LHCN-M2 (cell line): ENCODE measurements around the gene PRKD3. TPM values are rescaled to one million over a fixed set of nuclear protein-coding genes. Genes with fewer than 3 reads are reported as not detected.
A peak's percentile ranks its signal among the peaks of the same experiment; 100 is the strongest.

ENCODE experiments used
- DNase-seq: peaks from one replicate; pipeline ENCODE4 v3.0.0-alpha.2; 2012; ENCODE audit warnings: low read depth
- total RNA-seq: library from RNA; depleted of rRNA; stranded (reverse); fragments of >200 nt; gene quantifications from 2 replicates; pipeline ENCODE4 v1.2.3, GENCODE V29; 2014

PRKD3 gene
- total RNA-seq, 1 experiment from 2014 or later = 45.9 TPM

DNA sequence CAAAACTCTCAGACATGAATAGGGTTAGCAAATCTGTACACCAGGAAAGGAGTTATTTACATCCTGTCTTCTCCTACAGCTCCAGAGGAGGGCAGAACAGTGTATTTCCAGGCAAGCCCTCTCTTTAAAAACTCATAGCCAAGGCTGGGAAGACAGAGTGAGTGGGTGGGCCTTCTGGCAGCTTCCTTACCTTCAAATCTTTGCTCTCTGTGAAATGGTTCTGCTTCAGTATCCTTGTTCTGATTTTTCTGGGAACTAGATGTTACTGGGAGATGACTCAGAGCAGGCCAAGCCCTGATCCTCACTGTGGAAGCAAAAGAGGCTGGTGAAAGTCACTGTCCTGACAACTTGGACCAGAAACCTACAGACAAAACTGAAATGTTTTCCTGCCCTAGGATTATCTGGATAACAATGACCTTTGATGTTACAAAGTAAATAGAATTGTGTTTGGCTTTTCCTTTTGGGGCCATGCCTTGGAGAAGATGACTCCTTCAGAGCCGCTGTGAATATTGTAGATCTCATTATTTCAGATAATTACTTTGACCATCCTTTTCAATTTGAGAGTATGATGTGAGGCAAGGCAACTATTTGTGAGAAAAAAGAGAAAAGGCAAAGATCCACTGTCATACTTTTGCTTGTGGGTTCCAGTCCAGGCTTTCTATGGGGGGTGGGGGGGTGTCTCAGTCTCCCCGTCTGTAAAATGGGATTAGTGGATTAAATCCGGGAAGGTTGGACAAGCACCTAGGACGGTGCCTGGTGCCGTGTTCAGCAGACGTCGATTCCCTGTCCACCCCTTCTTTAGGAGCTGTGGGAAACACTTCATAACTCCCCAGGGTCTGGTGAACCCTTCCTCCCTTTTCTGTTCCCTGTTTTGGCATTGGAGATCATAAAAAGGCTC is 19.2 kb upstream of the PRKD3 start:
- peak; percentile 35 for DNase-seq

DNA sequence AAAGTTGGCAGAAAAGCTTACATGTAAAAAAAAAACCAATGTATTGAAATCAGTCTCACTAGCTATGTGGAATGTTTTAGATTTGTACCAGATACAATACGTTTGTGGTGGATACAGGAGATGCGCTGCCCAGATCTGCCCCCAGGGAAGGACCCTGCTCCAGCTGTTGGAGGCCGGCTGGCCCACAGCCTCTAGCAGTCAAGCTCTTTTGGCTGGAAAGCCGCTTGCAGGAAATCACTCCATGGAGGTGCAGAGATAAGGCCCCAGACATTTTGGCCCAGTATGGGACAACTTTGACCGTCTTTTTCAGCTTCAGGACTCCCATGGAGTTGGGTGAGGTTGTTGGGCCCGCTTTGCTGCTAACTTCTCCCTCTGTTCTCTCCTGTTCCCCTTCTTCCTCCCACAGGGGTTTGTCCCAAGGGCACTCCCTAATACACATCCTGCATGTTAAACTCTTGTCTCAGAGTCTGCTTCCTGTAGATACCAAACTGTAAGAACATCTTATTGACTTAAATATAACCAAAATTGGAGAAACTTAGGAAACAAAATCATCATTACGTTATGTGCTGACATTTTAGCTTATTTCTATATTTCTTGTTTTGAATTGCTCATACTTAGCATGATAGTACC is 18.1 kb upstream of the PRKD3 start:
- DNase-seq = no peak

DNA sequence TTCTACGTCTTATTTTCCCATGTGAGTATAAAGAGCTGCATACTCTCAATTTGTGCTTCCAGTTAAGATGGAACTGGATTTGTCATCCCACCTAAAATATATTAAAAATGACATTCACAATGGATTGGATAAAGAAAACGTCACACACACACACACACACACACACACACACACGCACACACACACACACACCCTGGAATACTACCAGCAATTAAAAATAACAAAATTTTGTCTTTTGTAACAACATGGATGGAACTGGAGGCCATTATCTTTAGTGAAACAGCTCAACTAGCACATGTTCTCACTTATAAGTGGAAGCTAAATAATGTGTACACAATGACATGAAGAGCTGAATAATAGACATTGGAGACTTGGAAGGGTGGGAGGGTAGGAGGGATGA is 16.0 kb upstream of the PRKD3 start:
- DNase-seq = no peak

DNA sequence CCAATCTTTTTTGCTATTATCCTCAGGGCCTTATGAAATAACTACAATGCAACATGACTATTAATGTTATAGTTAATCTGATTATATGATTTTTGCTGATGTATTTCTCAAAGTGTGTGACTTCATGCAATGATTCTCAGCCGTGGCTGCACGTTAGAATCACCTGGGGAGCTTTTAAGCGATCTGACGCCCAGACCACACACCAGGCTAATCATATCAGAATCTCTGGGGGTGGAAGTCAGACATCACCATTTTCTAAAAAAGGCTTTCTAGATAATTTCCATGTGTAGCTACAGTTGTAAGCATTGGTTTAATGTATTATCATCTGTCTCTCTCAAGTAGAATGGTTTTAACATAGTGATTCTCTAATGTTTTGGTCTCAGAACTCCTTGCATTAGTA is 14.3 kb upstream of the PRKD3 start:
- no peak for DNase-seq

DNA sequence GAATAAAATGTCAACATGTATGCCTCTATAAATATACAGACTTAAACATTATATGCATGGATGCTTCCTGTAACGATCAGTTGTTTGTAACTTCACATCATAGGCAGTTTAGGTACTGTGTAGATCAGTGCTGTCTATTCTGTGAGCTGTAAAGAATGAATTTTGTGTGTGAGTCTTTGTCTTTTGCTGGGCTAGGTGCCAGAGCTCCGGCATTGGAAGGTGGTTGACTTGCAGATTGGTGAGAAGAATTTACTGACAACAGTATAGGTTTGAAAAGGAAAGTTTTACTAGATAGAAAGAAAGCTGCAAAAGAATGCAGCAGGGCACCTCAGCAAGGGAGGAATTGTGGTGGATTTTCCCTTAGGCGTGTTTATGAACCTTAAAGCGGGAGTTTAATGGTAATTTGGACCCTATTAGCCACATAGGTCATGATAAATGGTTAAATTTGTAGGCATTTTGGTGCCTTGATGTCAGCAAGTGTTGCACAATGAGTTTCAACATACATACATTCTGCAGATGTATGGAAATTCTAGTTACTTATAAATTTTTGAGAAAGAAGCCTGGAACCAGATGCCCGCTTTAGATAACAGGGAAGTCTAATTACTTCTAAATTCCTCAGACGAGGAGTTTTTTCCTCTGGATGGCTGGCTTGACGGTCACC is 13.1 kb upstream of the PRKD3 start:
- no peak for DNase-seq

DNA sequence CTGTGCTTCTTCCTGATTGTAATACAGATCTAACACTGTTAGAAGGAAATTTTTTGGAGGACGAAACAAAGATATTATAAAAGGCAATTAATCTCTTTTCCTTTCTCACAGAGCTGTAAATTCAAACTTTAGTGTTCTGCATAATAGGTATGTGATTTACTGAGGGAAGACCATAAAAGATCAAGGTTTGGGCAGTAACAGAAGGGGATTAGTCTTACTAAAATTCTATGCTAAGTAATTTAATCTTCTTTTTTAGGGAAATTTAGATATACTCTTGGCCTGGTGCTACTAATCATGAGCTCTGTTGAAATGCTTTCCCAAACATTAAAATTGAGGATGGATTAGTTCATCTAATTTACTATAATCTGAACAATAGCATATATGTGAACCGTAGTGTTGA is 11.0 kb upstream of the PRKD3 start:
- DNase-seq = no peak

DNA sequence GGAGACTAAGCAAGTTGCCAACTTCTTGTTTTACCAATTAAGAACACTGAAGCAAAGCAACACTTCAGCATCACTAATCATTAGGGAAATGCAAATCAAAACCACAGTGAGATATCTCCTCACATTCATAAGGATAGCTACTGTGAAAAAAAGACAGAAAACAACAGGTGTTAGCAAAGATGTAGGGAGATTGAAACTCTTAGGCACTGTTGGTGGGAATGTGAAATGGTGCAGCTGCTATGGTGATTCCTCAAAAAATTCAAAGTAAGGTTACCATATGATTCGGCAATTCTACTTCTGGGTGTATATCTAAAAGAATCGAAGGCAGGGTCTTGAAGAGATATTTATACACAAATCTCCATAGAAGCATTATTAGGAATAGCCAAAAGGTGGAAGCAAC is 8.6 kb upstream of the PRKD3 start:
- peak; percentile 62 for DNase-seq

DNA sequence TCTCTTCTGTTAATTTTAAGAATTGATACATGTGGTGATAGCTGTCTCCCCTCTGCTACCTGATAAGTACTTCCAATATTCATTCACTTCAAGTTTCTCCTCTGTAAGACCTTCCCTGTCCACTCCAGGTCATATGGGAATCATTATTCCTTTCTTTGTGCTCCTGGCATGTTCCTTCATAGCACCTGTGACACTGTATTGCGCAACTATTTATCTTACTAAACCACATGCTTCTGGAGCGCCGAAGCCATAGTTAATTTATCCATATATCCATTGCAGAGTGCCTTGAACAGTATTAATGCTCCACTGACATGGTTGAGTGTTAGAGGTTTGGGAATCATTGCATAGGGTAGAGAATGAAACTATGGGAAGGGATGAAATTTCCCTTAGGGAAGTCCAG is 7.9 kb upstream of the PRKD3 start:
- no peak for DNase-seq

DNA sequence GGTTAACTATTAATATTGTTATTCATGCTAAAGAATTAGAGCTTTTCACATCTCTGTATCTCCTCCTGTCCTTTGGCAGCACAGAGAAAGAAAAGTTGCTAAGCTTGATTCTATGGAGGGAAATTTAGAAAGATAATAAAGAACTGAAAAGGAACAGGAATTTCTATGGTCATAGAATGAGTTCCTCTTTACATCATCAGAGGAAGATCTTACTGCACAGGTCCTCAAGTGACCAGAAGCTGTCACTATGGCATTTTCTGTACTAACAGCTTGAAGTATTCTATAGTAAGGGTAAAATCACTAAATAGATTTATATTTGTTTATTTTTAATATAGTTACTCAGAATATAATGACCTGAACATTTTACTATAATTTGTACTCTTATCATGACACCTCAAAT is 6.0 kb upstream of the PRKD3 start:
- DNase-seq = no peak

DNA sequence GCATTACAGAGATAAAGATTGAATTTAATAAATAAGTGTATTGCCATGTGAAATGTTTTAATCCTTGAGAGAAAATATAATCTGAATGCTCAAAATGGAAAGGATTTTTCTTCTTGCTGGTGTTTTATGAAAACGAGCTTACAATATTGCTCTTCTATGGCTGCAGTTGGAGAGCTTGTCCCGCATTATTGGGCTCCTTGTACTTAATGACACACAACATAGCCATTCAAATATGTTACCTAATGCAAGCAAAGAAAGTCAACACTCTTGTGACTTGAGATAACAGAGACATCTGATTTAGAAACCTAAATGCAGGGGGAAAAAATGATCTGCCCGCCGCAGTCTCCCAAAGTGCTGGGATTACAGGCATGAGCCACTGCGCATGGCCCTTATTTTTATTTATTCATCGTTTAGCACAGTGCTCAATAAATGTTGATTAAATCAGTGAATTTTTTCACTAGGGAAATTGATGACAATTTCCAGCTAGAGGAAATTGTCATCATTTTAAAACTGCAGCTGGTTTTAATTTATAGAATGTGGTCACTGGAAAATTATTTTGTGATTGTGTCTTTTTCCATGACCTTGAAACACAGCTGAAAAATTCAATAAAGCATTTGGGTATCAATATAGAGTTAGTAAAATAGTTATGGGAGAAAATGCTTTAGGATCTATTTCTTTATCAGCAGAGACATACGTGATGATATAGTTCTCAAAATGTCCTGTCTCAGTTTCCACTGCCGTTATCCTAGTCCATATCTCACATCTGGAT is 2.4 kb upstream of the PRKD3 start:
- no peak for DNase-seq

DNA sequence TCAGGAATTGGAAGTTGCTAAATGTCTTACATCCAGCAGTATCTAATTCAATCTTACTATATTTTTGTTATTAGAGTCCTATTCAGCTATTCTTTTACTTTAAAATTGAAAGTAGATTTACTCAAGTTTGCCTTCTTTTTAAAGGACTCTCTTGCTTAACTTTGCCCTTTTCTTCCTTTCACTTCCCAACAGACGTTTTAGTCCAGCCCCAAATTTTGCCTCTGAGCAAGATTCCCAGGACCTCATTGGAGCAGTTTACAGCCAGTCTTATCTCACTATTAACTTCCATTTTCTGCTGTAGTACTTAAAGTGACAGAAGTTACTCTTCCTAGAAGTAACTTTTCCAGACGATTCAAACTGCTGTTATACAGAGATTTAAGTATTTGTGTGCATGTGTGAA is 1.7 kb upstream of the PRKD3 start:
- peak; percentile 84 for DNase-seq

DNA sequence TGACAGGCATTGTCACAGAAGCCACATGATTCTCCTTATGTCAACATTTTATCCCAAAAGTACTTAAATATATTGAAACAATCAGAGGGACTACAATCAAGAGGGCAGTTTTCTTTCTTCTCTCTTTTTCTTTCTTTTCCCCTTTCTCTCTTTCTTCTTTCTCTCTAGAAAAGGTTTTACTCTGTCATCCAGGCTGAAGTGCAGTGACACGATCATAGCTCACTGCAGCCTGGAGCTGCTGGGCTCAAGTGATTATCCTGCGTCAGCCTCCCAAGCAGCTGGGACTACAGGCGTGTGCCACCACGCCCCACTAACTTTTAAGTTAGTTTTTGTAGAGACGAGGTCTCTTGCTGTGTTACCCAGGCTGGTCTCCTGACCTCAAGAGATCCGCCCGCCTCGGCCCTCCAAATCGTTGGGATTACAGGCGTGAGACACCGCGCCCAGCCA is 1.0 kb upstream of the PRKD3 start:
- no peak for DNase-seq

DNA sequence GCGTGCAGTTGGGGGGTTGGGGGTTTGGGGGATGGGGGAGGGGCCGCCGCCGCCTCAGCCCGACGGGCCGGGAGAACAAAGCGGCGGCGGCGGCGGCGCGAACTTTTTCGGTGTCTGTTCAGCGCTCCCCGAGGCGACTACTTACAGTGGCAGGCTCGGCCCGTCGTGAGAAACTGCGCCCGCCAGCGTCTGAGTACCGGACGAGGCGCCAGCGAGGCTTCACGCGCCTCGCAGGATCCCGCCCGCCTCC is 172 bp downstream of the PRKD3 start:
- peak; percentile 63 for DNase-seq

DNA sequence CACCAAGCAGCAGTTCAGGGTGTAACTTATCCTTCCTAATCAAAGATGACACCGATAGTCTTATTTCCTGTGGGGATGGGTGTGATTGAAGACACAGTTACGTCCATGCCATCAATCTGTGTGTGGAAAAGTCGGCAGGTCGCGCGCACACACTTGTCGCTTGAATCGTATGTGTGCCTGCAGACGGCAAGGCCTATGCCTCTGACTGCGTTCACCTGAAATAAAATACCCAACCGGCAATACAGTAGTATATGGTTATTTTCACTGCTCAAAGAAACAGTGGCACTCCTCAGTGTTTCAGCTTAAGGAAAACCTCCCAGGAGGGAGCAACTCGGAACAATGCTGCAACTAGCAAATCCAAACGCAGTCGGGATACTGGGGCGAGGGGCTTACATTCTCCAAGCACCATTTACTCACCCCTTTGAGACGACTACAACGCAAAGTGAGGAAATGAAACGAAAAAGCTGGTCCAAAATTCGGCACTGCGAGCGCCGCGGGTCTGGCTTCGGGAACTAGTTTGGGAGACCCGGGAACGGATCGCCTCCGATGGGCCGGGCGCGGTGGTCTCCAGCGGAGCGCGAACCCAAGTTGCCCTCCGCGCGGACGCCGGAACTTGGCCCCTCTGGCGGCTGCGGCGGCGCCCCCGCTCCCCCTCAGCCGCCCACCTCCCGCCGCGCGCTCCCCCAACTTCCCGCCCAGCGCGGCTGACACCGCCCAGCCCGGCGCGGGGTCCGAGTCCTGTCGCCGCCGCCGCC is 675 bp downstream of the PRKD3 start:
- DNase-seq = no peak

DNA sequence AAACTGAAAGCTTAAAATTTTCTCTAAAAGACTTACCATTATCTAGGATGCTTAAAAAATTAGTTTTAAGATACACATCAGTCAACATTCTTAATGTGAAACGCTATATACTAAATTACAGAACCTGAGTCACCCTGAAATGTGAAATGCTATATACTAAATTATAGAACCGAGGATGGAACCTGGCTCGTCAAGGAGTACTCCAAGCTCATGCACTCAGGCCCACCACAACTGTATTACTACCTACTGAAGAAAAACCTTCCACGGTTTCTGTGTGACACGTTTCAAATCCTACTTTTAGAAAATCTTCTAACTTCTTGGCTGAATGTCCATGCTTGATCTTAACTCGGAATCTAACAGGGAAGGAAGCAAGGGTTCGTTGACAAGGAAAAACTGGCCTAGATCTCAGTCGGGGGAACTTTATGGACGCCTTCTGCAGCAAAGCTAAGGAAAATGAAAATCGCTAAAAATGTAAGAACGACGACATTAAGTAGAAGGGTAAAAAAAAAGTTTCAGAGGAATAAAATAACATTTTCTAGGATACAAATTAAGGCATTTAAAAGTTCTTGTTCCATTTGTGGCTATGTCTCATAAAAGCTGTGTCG is 1.4 kb downstream of the PRKD3 start:
- DNase-seq = no peak

DNA sequence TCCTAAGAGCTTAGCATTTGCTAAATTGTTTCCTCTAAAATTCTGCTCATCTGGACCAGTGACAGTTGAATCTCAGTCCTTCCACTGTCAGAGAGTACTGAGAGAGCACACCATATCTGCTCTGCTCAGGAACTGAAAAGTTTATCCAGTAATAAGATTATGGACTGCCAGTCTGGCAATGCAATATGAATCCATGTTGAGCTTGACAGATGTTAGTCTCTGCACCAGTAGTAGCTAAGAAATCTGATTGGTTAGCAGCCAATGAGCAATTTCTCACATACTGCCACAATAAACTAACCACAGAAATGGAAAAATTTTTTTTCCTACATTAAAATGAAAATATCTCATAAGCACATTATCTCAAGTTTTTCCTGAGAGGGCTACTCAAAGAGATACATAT is 2.3 kb downstream of the PRKD3 start:
- DNase-seq = peak; percentile 62

DNA sequence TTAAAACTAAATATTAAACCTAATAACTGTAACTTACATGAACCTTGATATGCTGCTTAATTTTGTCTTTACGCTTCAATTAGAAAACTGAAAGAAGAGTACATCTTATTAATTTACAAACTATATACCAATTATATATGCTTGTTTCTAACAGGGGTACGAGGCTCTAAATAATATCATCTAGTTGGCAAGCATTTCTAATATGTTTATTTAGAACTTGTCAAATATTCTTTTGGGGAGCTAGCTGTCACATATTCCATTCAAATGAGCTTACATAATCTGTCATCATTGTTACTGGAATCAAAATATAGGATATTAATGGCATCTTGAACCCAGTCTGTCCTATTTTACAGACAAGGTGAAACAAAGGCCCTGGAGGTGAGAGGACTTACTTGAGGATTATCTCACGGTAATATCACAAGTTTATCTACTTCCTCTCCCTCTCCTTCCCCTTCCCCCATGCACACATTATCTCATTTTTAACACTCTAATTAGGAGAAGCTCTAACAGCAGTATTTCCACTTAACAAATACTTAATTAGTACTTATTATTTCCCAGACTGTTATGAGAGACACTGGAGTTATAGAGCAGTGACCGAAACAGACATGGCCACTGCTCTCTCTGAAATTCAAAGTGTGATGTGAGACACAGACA is 3.5 kb downstream of the PRKD3 start:
- no peak for DNase-seq

DNA sequence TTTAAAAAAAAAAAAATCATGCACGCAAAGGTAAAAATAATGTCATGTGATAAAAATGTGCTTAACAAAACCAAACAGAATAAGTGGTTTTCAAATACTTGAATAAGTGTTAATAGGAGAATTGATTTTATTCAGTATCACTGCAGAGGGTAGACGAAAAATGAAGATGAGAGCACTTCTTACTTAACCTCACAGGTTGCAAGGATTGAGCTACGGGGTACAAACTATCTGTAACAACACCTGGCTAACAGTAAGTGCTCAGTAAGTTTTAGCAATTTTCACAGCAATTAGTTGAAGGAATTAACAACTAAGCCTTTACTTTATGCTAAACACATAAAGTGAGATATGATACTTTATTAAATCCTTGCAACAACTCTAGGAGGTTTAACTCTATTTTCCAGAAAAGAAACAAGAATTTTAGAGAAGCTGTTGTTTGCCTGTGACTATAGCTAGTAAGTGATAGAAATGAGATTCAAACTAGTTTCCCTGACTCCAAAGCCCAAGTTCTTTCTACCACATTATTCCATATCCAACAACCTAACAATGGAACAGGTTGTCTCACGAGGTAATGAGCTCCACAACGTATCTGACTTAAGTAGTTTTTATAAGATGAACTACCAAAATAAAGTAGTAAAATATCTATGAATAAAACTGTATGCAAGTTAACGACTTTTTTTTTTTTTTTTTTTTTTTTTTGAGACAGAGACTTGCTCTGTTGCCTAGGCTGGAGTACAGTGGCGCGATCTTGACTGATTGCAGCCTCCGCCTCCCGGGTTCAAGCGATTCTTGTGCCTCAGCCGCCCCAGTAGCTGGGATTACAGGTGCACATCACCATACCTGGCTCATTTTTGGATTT is 4.7 kb downstream of the PRKD3 start:
- DNase-seq = no peak

DNA sequence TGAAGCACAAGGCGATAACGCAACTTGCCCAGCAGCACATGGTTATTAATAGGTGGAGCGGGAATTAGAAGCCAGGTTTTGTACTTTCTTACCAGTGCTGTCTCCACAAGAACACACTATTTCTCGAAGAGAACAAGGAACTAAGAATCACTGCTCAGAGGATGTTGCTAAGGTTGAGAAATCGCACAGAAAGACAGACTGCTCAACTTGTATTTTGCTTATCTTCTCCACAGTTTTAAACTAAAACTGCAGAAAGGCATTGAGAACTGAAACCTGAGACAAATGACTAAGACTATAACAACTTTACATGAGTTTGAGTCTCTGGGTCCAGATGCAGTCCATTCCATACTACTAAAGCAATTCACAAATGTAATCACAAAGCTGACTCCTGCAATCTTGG is 6.2 kb downstream of the PRKD3 start:
- peak; percentile 41 for DNase-seq

DNA sequence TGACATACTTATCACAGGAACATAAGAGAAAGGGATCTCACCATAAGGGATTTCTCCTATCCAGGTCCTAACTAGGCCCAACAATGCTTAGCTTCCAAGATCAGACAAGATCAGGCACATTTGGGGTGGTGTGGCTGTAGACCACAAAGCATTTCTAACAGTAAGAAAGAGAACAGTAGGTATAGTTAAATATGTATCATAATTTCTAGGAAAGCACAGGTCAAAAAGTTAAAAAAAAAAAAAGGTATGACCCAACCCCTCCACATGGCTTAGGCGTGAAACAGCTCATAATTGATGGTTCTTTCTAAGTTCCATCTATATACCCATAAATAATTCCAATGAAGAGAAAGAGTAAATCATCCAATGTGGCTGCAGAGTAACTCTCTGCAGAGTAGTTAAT is 6.9 kb downstream of the PRKD3 start:
- DNase-seq = no peak
